DLD1 (cell line): ENCODE measurements around the gene SLC16A14.

Source experiments
- in situ Hi-C: cut with HindIII; loops from 2 replicates; pipeline ENCODE4 v1.10.0; 2017; ENCODE audit warnings: low sequenced_read_pairs

Gene SLC16A14

DNA sequence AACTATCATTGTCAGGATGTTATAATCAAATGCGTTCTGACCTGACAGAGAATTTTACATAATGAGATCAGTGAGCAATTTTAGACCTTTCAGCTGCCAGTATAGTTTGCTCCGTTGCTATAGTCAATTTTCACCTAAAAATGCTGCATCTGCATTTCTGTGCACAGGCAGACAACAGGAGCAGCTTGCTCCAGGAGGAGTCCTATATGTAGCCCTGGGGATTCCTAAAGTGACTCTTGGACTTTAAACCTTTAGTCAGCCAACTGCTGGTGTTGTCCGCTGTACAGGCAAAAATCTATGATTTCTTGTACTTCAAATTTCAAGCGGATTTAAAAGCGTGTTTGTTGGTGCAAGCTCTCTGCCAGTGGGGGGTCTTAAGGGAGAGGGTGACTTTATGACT lies 25.7 kb downstream of the SLC16A14 start:
- in situ Hi-C loops = no loop called here

GRCh38 chr2:230042195-230042594 lies 26.5 kb downstream of the SLC16A14 start:
- in situ Hi-C loops = no loop called here

GRCh38 chr2:230023313-230023712 lies 45.4 kb downstream of the SLC16A14 start:
- in situ Hi-C loops = loop anchor here (25.0 kb wide), 2 partner anchors 439 to 564 kb away; no protein-coding TSS in a partner anchor

- in situ Hi-C loops = loop anchor here (25.0 kb wide), 2 partner anchors 443 to 568 kb away; no protein-coding TSS in a partner anchor
Measured at GRCh38 chr2:230019742-230020141, 49.0 kb downstream of the SLC16A14 start.

DNA sequence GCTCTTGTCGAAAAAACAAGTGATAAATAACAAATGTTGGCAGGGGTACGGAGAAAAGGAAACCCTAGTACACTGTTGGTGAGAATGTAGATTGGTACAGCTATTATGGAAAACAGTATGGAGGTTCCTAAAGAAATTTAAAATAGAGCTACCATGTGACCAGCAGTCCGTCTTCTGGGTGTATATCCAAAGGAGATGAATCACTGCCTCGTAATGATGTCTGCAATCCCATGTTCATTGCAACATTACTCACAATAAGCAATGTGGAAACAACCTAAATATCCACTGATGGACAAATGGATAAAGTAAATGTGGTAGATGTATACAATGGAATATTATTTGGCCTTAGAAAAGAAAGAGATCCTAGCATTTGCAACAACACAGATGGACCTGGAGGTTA lies 50.6 kb downstream of the SLC16A14 start:
- in situ Hi-C loops = loop anchor here (25.0 kb wide), 2 partner anchors 444 to 569 kb away; no protein-coding TSS in a partner anchor

- in situ Hi-C loops = loop anchor here (25.0 kb wide), 2 partner anchors 445 to 570 kb away; no protein-coding TSS in a partner anchor
Measured at GRCh38 chr2:230016844-230017243, 51.9 kb downstream of the SLC16A14 start.

GRCh38 chr2:230012267-230012884 lies 56.3 kb downstream of the SLC16A14 start:
- in situ Hi-C loops = loop anchor here (25.0 kb wide), 2 partner anchors 450 to 575 kb away; no protein-coding TSS in a partner anchor

DNA sequence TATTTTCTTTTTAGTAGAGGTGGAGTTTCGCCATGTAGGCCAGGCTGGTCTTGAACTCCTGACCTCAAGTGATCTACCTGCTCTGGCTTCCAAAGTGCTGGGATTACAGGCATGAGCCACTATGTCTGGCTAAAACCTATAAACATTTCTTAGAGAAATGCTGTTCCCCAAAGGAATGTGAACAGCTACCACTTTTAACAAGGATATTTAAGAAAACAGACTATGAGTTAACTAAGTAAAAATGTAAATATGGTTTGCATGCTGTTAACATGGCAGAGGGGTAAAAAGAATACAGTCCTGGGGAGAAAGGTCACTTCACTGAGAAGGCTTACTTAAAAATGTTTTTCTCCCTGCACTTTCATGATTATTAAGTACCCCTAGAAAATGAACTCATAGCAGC lies 57.1 kb downstream of the SLC16A14 start:
- in situ Hi-C loops = loop anchor here (25.0 kb wide), 2 partner anchors 451 to 576 kb away; no protein-coding TSS in a partner anchor

GRCh38 chr2:230010501-230010900 lies 58.2 kb downstream of the SLC16A14 start:
- in situ Hi-C loops = loop anchor here (25.0 kb wide), 2 partner anchors 452 to 577 kb away; no protein-coding TSS in a partner anchor

DNA sequence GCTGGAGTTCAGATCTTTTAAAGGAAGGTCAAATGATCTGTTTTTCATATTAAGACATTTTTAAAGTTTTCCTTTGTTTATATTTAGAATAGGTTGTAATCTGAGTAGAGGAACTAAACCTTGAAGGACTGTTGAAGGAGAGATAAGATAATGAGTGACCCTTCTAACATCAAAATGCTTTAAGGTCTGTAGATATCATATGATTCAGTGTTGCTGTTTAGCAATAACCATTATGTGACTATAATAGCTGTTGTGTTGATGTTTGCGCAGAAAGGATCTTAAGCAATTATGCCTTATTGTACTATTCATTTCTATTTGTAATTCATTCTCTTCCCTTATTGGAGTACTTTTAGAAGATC lies 60.0 kb downstream of the SLC16A14 start:
- in situ Hi-C loops = loop anchor here (25.0 kb wide), 2 partner anchors 454 to 579 kb away; no protein-coding TSS in a partner anchor

- in situ Hi-C loops = loop anchor here (25.0 kb wide), 2 partner anchors 454 to 579 kb away; no protein-coding TSS in a partner anchor
Measured at GRCh38 chr2:230007931-230008707, 60.6 kb downstream of the SLC16A14 start.

DNA sequence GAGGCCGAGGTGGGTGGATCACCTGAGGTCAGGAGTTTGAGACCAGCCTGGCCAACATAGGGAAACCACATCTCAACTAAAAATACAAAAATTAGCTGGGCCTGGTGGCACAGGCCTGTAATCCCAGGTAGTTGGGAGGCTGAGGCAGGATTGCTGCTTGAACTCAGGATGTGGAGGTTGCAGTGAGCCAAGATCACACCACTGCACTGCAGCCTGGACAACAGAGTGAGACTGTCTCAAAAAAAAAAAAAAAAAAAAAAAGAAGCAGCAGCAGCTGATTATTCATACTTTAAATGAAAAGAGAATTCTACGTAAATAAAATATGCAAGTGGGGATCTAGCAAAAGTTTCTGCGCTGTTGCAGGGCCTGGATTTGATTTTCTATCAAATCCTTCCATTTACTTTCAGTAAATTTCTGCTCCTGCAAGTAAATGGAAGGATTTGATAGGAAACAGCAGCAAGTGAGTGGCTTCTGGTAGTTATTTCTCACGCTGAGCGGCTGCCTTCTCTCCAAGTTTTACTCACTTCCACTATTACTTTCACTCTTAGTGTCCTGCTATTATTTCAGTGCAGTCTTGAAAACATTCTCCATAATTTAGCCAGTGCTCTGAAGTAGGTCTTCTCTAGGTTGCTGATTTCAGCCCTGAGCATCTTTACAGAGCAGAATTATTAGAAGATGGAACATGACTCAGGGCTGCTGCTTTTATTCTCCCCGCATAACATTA lies 68.4 kb downstream of the SLC16A14 start:
- in situ Hi-C loops = loop anchor here (25.0 kb wide), 2 partner anchors 462 to 587 kb away; no protein-coding TSS in a partner anchor

GRCh38 chr2:229997565-229997964 lies 71.2 kb downstream of the SLC16A14 start:
- in situ Hi-C loops = no loop called here

DNA sequence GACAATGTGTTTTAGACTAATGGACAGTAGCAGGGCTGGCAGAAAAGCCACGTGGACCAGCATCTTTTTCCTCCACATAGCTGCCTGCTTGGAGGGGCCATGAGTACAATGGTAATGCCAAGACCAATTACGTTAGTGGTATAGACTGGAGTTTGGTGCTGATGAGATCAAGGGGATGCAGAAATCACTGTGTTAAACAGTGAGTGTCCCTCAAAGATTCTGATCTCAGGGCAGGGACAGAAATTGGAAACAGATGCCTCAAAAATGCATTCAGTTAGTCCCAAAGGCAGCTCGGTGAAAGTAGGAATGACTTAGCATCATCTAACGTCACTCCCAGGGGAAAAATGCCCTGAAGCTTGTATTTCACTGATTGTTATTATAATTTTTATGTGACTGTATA lies 72.4 kb downstream of the SLC16A14 start:
- in situ Hi-C loops = no loop called here

DNA sequence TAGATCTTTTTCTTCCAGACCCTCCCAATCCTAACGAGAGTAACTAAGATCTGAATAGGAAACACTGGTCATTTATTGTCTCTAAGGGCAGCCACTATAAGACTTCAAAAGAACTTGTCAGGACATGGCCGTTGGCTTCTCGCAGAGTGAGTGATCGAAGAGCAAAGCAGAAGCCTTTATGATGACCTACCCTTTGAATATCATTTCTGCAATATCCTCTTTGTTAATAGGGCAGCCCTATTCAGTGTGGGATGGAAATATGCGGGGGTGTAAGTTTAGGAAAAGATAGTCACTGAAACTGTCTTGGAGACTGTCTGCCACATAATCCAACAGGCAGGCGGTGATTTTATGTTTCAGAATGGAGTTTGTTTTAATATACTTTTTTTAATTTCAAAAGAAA lies 75.5 kb downstream of the SLC16A14 start:
- in situ Hi-C loops = no loop called here
